Measurements from ENCODE around the gene SMIM44.

Gene SMIM44

GRCh38 chr19:3517638-3518037 lies 34.4 kb upstream of the SMIM44 start:
- no peak for DNase-seq (ENCODE audit: low read depth)
- TF ChIP-seq CTCF (conservative IDR thresholded peaks at IDR 0.05; ENCODE audit: control insufficient read depth, insufficient read depth, low read depth, low read length): no peak
- H3K4me3 ChIP-seq (ENCODE audit: control insufficient read depth, low read depth, low read length): no peak overlapping the region

- no peak for TF ChIP-seq CTCF (conservative IDR thresholded peaks at IDR 0.05; ENCODE audit: control insufficient read depth, insufficient read depth, low read depth, low read length)
- H3K4me3 ChIP-seq (ENCODE audit: control insufficient read depth, low read depth, low read length): no peak overlapping the region
- DNase-seq (ENCODE audit: low read depth): no peak
Measured at GRCh38 chr19:3516675-3517207, 33.5 kb upstream of the SMIM44 start.

GRCh38 chr19:3515891-3516422 lies 32.7 kb upstream of the SMIM44 start:
- H3K4me3 ChIP-seq (ENCODE audit: control insufficient read depth, low read depth, low read length): no peak overlapping the region
- DNase-seq (ENCODE audit: low read depth): peak; percentile 37
- no peak for TF ChIP-seq CTCF (conservative IDR thresholded peaks at IDR 0.05; ENCODE audit: control insufficient read depth, insufficient read depth, low read depth, low read length)

- DNase-seq (ENCODE audit: low read depth): peak; percentile 55
- no peak overlapping the region for H3K4me3 ChIP-seq (ENCODE audit: control insufficient read depth, low read depth, low read length)
- no peak for TF ChIP-seq CTCF (conservative IDR thresholded peaks at IDR 0.05; ENCODE audit: control insufficient read depth, insufficient read depth, low read depth, low read length)
Measured at GRCh38 chr19:3514930-3515329, 31.7 kb upstream of the SMIM44 start.

GRCh38 chr19:3513229-3514140 lies 30.2 kb upstream of the SMIM44 start:
- no peak for DNase-seq (ENCODE audit: low read depth)
- no peak for TF ChIP-seq CTCF (conservative IDR thresholded peaks at IDR 0.05; ENCODE audit: control insufficient read depth, insufficient read depth, low read depth, low read length)
- no peak overlapping the region for H3K4me3 ChIP-seq (ENCODE audit: control insufficient read depth, low read depth, low read length)

GRCh38 chr19:3512562-3513228 lies 29.5 kb upstream of the SMIM44 start:
- H3K4me3 ChIP-seq (ENCODE audit: control insufficient read depth, low read depth, low read length): no peak overlapping the region
- TF ChIP-seq CTCF (conservative IDR thresholded peaks at IDR 0.05; ENCODE audit: control insufficient read depth, insufficient read depth, low read depth, low read length): no peak
- no peak for DNase-seq (ENCODE audit: low read depth)
